ENCODE measurements around the gene IGFALS.

The IGFALS gene

DNA sequence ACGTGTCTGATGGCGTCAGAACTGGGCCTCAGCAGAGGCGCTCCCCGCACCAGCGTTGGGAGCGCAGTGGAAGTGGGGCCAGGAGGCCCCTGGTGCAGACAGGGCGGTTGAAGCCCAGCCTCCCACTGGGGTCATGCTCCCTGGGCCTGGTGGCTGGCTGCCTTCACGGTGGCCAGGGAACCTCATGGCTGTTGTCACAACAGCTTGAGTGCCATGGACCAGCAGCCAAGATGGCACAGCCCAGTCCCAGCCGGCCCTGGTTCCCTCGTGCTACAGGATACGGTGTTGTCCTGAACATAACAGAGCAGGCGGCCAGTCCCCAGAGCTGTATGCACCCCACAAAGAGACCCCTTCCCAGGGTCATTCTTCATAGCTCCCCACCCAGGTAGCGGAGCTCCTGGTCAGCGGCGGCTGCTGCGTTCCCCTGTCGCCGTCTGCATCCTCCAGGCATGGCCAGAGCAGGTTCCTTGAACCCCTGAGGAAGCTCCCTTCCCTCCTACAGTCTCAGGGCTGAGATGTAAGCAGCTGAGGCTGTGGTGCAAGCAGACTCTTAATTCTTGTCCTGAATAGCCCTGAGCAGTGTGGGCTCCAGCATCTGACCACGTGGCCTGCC lies 51.8 kb downstream of the IGFALS start:
- no peak for DNase-seq

DNA sequence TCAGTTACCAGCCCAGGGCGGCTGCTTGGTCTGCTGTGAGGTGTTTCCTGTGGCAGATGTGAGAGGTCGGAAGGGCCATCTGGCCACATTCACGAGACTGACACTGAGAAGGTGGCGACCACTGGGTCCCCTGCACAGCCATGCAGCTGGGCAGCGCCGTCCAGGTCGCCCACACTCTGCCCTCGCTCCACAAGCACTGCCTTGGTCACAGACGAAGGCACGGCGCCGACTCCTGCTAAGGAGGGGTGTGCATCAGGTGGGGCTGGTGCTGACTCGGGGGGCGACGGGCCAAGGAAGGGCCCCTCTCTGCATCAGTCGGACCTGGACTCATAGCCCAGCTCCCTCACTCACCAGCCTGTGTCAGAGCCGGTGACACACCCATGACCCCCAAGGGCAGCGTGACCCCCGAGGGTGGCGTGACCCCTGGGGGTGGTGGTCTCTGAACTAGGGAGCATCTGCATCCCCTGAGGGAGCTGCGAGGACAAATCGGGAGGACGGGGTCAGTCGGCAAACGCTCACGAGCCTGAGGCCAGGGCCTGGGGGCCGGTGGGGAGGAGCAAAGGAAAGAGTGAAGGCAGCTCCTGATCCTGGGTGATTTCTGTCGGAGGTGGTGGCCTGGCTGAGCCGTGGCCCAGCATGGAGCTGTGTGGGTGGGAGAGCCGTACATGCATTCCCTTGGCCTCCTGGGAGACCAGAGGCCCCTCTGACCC lies 52.6 kb downstream of the IGFALS start:
- no peak for DNase-seq

All from NCI-H1417 (cell line).